ENCODE measurements around the gene GABPB2.
A peak's percentile ranks its signal among the peaks of the same experiment; 100 is the strongest.

GABPB2 gene

GRCh38 chr1:151050051-151050688 lies 20.4 kb upstream of the GABPB2 start:
- Mint-ChIP-seq H3K9me3 (no peaks in the 10 kb centered on the region), H3K36me3 (peaks cover 46% of the 10 kb centered on the region), H3K27me3 (no peaks in the 10 kb centered on the region), H3K4me1 (peaks cover 82% of the 10 kb centered on the region), H3K4me3 (no peak overlapping the region), H3K27ac (peak overlapping the region; percentile 47)
- CTCF ChIA-PET: interaction anchor here (3.0 to 4.6 kb wide), 2 partner anchors 10 to 25 kb away, joined by 12 to 22 read pairs; partner anchors contain the start of gene MLLT11
- DNase-seq: no peak

DNA sequence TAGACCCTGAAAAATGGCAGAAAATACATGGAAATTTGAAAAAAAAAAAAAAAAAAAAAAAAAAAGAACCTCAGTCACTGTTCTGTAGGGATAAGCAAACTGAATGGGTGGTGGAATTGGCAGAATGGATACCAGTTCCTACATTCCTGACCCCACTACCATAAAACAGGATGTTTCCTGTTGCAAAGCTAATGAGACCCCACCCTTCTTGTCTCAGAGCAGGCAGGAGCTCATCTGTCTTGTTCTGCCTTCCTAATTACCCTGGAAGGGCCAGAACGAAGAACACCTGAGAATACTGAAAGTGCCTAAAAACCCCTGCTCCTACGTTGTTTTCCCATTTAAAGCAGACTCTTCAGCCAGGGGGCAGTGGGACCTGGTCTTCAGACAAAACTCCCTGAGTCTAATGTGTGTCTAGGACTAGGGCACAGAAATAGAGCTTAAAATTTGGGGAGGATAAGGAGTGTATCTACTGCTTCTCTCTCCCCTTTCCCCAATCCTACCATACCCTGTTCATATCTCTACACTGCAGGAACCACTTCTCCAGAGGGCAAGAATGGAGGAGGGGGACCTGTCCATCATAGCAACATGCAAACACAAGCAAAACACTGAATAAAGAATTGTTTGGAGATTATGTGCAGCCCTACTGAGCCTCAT lies 19.1 kb upstream of the GABPB2 start:
- peaks cover 59% of the 10 kb centered on the region for H3K36me3 Mint-ChIP-seq
- no peaks in the 10 kb centered on the region for H3K9me3 Mint-ChIP-seq
- CTCF ChIA-PET: interaction anchor here (3.0 kb wide), 1 partner anchor 9 kb away, joined by 12 read pairs; the partner anchor contains the start of gene MLLT11
- peaks cover 89% of the 10 kb centered on the region for H3K4me1 Mint-ChIP-seq
- peak overlapping the region; percentile 72 for H3K27ac Mint-ChIP-seq
- H3K4me3 Mint-ChIP-seq: no peak overlapping the region
- no peaks in the 10 kb centered on the region for H3K27me3 Mint-ChIP-seq
- DNase-seq: no peak

GRCh38 chr1:151054971-151055547 lies 15.5 kb upstream of the GABPB2 start:
- H3K36me3 Mint-ChIP-seq: peaks cover 87% of the 10 kb centered on the region
- no peaks in the 10 kb centered on the region for H3K9me3 Mint-ChIP-seq
- H3K4me3 Mint-ChIP-seq: peak overlapping the region; percentile 97
- no peak for DNase-seq
- H3K27ac Mint-ChIP-seq: peak overlapping the region; percentile 98
- peaks cover 5% of the 10 kb centered on the region for H3K27me3 Mint-ChIP-seq
- peaks cover 65% of the 10 kb centered on the region for H3K4me1 Mint-ChIP-seq
- CTCF ChIA-PET: interaction anchor here (0.8 kb wide), 1 partner anchor 102 kb away, joined by 3 read pairs; the partner anchor contains the start of gene TNFAIP8L2

- CTCF ChIA-PET: interaction anchor here (0.7 to 3.9 kb wide), 2 partner anchors 8 to 31 kb away, joined by 3 to 16 read pairs; partner anchors contain the start of gene C1orf56
- H3K27ac Mint-ChIP-seq: peak overlapping the region; percentile 98
- peaks cover 65% of the 10 kb centered on the region for H3K4me1 Mint-ChIP-seq
- peaks cover 83% of the 10 kb centered on the region for H3K36me3 Mint-ChIP-seq
- no peak for DNase-seq
- no peaks in the 10 kb centered on the region for H3K9me3 Mint-ChIP-seq
- peaks cover 5% of the 10 kb centered on the region for H3K27me3 Mint-ChIP-seq
- peak overlapping the region; percentile 97 for H3K4me3 Mint-ChIP-seq
Measured at GRCh38 chr1:151055581-151055980, 15.0 kb upstream of the GABPB2 start.

DNA sequence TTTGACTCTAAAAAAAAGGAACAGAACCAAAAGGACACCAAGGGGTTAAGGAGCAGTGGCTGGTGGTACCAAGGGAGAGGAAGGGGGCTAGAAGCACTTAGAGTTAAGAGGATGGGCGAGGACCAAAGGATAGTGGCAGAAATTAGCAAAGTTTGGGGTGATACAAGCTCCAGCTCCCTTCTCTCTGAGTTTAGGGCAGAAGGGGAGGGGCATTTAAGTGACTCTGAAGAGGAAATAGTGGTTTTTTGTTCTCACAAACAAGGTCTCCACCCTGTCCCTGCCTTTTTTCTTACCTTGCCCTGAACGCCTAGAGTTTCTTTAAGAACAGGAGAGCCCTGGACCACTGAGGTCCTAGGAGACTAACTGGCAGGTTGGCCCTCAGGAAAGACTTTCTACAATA lies 14.4 kb upstream of the GABPB2 start:
- Mint-ChIP-seq H3K27ac (peak overlapping the region; percentile 98), H3K36me3 (peaks cover 81% of the 10 kb centered on the region), H3K9me3 (no peaks in the 10 kb centered on the region), H3K4me3 (peak overlapping the region; percentile 97), H3K27me3 (peaks cover 5% of the 10 kb centered on the region), H3K4me1 (peaks cover 65% of the 10 kb centered on the region)
- peak; percentile 54 for DNase-seq
- CTCF ChIA-PET: interaction anchor here (0.7 to 6.2 kb wide), 3 partner anchors 8 to 32 kb away, joined by 3 to 41 read pairs (median 16); partner anchors contain the start of gene C1orf56

DNA sequence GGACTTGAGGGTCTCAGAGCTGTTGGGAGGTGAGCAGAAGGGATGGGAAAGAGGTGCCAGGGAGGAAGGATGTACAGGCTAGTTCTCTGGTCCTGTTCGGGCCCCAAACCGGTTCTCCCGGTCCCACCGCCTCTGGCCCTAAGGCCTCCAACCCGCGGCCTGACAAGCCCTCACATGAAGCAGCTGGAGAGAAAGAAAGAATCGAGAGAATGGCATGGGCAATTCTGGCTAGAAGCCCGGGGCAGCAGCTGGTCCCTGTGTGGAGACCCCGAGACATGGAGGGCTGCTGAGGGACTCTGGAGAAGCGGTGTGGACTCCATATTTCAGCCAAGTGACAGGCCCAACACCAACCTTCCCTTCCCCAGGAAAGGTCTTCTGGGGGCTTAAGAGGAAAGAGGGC lies 11.9 kb upstream of the GABPB2 start:
- Mint-ChIP-seq H3K4me3 (peak overlapping the region; percentile 97), H3K36me3 (peaks cover 58% of the 10 kb centered on the region), H3K4me1 (peaks cover 46% of the 10 kb centered on the region), H3K9me3 (no peaks in the 10 kb centered on the region), H3K27ac (peak overlapping the region; percentile 98), H3K27me3 (peaks cover 5% of the 10 kb centered on the region)
- DNase-seq: peak; percentile 26
- CTCF ChIA-PET: interaction anchor here (0.8 to 6.2 kb wide), 6 partner anchors 9 to 53 kb away, joined by 3 to 41 read pairs (median 7); partner anchors contain the start of genes C1orf56 and GABPB2

DNA sequence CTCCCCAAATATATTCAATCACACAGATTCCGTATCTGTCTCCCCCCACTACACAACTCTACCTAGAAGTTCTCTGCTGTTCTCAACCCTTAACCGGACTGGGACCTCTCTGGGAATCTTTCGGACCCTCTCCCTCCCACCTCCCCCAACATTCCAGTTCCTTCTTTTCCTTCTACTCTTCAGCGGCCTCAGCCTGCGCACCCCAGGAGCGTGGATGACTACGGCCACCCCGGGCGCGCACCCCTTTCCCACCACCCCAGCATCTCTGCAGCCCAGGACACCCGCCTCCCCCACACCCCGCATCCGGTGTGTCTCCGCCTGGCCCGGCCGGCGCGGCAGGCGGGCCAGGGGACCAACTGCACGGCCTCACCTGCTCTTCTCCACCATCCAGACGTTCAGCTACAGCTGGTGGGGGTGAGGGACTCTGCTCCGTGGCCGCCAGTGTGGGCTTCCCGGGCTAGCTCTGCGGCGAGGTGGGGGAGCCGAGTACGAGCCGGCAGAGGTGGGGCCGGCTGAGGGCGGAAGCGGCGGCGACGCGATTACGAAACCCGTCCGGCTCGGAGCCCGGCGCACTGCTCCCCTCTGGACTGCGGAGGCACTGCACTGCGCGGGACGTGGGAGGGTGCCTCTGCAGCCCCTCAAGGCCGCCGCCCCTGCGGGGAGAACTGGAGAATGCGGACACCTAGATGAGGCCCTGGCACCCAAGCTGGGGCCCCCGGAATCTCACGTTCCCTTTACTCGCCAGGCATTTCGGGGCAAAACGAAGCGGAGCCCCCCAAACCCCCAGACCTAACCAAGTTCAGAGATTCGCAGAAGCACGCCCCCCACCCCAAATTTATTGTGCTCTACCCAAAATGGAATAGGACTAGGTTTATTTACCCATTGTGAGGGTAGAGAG lies 11.2 kb upstream of the GABPB2 start, which contains the start of gene CDC42SE1:
CDC42SE1 (minus strand) TSS at position 514 of the 898 bp plus-strand sequence. CDS start 3,892 bp downstream, outside the sequence.
- DNase-seq: peak; percentile 90
- Mint-ChIP-seq H3K27me3 (peaks cover 5% of the 10 kb centered on the region), H3K4me1 (peaks cover 43% of the 10 kb centered on the region), H3K27ac (peak within 1 kb of the TSS; percentile 98), H3K4me3 (peak within 1 kb of the TSS; percentile 97), H3K9me3 (no peaks in the 10 kb centered on the region), H3K36me3 (peaks cover 52% of the 10 kb centered on the region)
- CTCF ChIA-PET: interaction anchor here (0.8 to 6.2 kb wide), 11 partner anchors 8 to 64 kb away, joined by 3 to 41 read pairs (median 5); partner anchors contain the start of gene C1orf56

- peak within 1 kb of the TSS; percentile 97 for H3K4me3 Mint-ChIP-seq
- peak; percentile 43 for DNase-seq
- H3K4me1 Mint-ChIP-seq: peaks cover 35% of the 10 kb centered on the region
- peaks cover 5% of the 10 kb centered on the region for H3K27me3 Mint-ChIP-seq
- peak within 1 kb of the TSS; percentile 98 for H3K27ac Mint-ChIP-seq
- peaks cover 44% of the 10 kb centered on the region for H3K36me3 Mint-ChIP-seq
- H3K9me3 Mint-ChIP-seq: no peaks in the 10 kb centered on the region
- CTCF ChIA-PET: interaction anchor here (0.7 to 6.2 kb wide), 13 partner anchors 10 to 96 kb away, joined by 3 to 41 read pairs (median 4); partner anchors contain the start of genes C1orf56 and TNFAIP8L2
Measured at GRCh38 chr1:151060007-151060656, 10.4 kb upstream of the GABPB2 start, which contains the start of gene MLLT11. Gene MLLT11 (plus strand): TSS chr1:151060397. CDS start chr1:151067225, 6,828 bp downstream.

- H3K4me1 Mint-ChIP-seq: peaks cover 29% of the 10 kb centered on the region
- H3K27me3 Mint-ChIP-seq: peaks cover 5% of the 10 kb centered on the region
- no peak for DNase-seq
- peak overlapping the region; percentile 13 for H3K27ac Mint-ChIP-seq
- no peaks in the 10 kb centered on the region for H3K9me3 Mint-ChIP-seq
- peak overlapping the region; percentile 97 for H3K4me3 Mint-ChIP-seq
- CTCF ChIA-PET: interaction anchor here (0.7 to 6.2 kb wide), 14 partner anchors 9 to 110 kb away, joined by 3 to 41 read pairs (median 4); partner anchors contain the start of genes C1orf56 and TNFAIP8L2
- H3K36me3 Mint-ChIP-seq: peaks cover 39% of the 10 kb centered on the region
Measured at GRCh38 chr1:151060657-151061421, 9.7 kb upstream of the GABPB2 start.

DNA sequence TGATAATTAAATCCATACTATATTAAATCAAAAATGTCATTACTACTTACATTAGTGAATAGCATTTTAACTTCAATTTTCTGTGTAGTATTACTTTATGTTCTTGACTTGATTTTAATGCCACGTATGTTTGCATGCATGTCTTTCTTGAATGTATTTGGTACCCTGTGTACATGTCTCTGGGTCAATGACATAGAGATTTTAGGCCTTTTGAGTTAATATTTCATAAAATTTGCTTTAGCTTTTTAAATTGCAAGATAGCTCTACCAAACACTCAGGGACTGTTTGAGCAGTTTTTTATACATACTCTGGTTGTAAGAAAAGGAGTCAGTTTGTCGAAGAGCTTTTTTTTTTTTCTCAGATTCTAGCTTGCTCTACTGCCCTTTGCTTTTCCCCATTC lies 8.9 kb upstream of the GABPB2 start:
- Mint-ChIP-seq H3K27me3 (peaks cover 5% of the 10 kb centered on the region), H3K9me3 (no peaks in the 10 kb centered on the region), H3K4me1 (peaks cover 21% of the 10 kb centered on the region), H3K36me3 (peaks cover 35% of the 10 kb centered on the region), H3K4me3 (no peak overlapping the region), H3K27ac (no peak overlapping the region)
- no peak for DNase-seq
- CTCF ChIA-PET: interaction anchor here (0.8 to 6.2 kb wide), 6 partner anchors 9 to 109 kb away, joined by 3 to 41 read pairs (median 6); partner anchors contain the start of gene C1orf56

GRCh38 chr1:151062741-151063371 lies 7.7 kb upstream of the GABPB2 start:
- Mint-ChIP-seq H3K4me1 (peaks cover 18% of the 10 kb centered on the region), H3K27me3 (peaks cover 5% of the 10 kb centered on the region), H3K27ac (no peak overlapping the region), H3K9me3 (no peaks in the 10 kb centered on the region), H3K4me3 (no peak overlapping the region), H3K36me3 (peaks cover 26% of the 10 kb centered on the region)
- no peak for DNase-seq
- CTCF ChIA-PET: interaction anchor here (2.1 to 2.3 kb wide), 2 partner anchors 8 to 15 kb away, joined by 5 to 8 read pairs; partner anchors contain the start of gene C1orf56

Measured in activated naive CD4-positive, alpha-beta T cell treated with anti-CD3 and anti-CD28 coated beads, Interleukin-2, amount 10 ng/mL, durations not matched to agents 7 days and 5 days (primary cell).